Glutamatergic neuron (in vitro differentiated cells): ENCODE data around the gene PLA2G4B. TPM values are rescaled to one million over a fixed set of nuclear protein-coding genes. Genes with fewer than 3 reads are reported as not detected.
A peak's percentile ranks its signal among the peaks of the same experiment; 100 is the strongest.

Experiments
- DNase-seq: peaks from one replicate; pipeline ENCODE4 v3.0.0; 2022
- H3K27ac Mint-ChIP-seq: one replicate; pipeline ENCODE4 v1.8.0; 2020; ENCODE audit warnings: mild to moderate bottlenecking, mixed read lengths, inconsistent platforms; ENCODE audit not compliant: unreplicated experiment
- H3K27me3 Mint-ChIP-seq: one replicate; pipeline ENCODE4 v1.8.0; 2020; ENCODE audit warnings: mild to moderate bottlenecking, moderate library complexity, mixed read lengths, inconsistent platforms; ENCODE audit not compliant: unreplicated experiment
- H3K36me3 Mint-ChIP-seq: one replicate; pipeline ENCODE4 v1.8.0; 2020; ENCODE audit warnings: mild to moderate bottlenecking, mixed read lengths, inconsistent platforms; ENCODE audit not compliant: unreplicated experiment
- H3K4me1 Mint-ChIP-seq: one replicate; pipeline ENCODE4 v1.8.0; 2020; ENCODE audit warnings: mild to moderate bottlenecking, low read depth, mixed read lengths, inconsistent platforms; ENCODE audit not compliant: unreplicated experiment
- H3K4me3 Mint-ChIP-seq: one replicate; pipeline ENCODE4 v1.8.0; 2020; ENCODE audit warnings: mild to moderate bottlenecking, mixed read lengths, inconsistent platforms; ENCODE audit not compliant: unreplicated experiment
- H3K9me3 Mint-ChIP-seq: one replicate; pipeline ENCODE4 v1.8.0; 2020; ENCODE audit warnings: mild to moderate bottlenecking, moderate library complexity, mixed read lengths, inconsistent platforms; ENCODE audit not compliant: unreplicated experiment
- CTCF ChIP-seq: fragments of 200-600 bp; sonication (generic); IDR thresholded peaks from one replicate; pipeline ENCODE4 v1.5.0; 2021; ENCODE audit not compliant: partially characterized antibody, unreplicated experiment
- long read RNA-seq: library from polyadenylated mRNA; unstranded; transcript quantifications from one replicate; pipeline ENCODE4 v2.0.0, GENCODE V29; 2020; ENCODE audit not compliant: unreplicated experiment
- total RNA-seq: library from RNA; stranded (reverse); fragmentation: NEBNext Ultra II Directional; extraction: Animal tissue kit (Norgen Biotek cat#: 25700); gene quantifications from one replicate; pipeline ENCODE4 v1.2.1, GENCODE V29; 2021; ENCODE audit not compliant: unreplicated experiment

PLA2G4B gene
- 17.9 TPM for total RNA-seq
- long read RNA-seq, result 0 reads

- Mint-ChIP-seq H3K27ac (no peak within 1 kb of the TSS), H3K4me3 (no peak within 1 kb of the TSS), H3K36me3 (peaks cover 4% of the 10 kb centered on the region), H3K27me3 (peaks cover 9% of the 10 kb centered on the region), H3K4me1 (no peaks in the 10 kb centered on the region), H3K9me3 (peaks cover 3% of the 10 kb centered on the region)
- no peak for TF ChIP-seq CTCF
- DNase-seq, result no peak
Measured at GRCh38 chr15:41838400-41838897, at the start of gene PLA2G4B. Gene PLA2G4B (plus strand): TSS chr15:41838847. CDS start chr15:41838914, 67 bp downstream.

GRCh38 chr15:41789236-41789635, 49.4 kb upstream of the PLA2G4B start:
- Mint-ChIP-seq H3K27ac (no peak overlapping the region), H3K9me3 (peaks cover 2% of the 10 kb centered on the region), H3K27me3 (no peaks in the 10 kb centered on the region), H3K36me3 (no peaks in the 10 kb centered on the region), H3K4me3 (peak overlapping the region; percentile 13), H3K4me1 (peaks cover 33% of the 10 kb centered on the region)
- no peak for DNase-seq
- no peak for TF ChIP-seq CTCF

GRCh38 chr15:41789662-41790061, 49.0 kb upstream of the PLA2G4B start:
- no peak for TF ChIP-seq CTCF
- no peak overlapping the region for H3K4me3 Mint-ChIP-seq
- H3K4me1 Mint-ChIP-seq, result peaks cover 33% of the 10 kb centered on the region
- DNase-seq, result no peak
- H3K27me3 Mint-ChIP-seq, result no peaks in the 10 kb centered on the region
- H3K36me3 Mint-ChIP-seq, result no peaks in the 10 kb centered on the region
- H3K9me3 Mint-ChIP-seq, result peaks cover 2% of the 10 kb centered on the region
- H3K27ac Mint-ChIP-seq, result no peak overlapping the region

GRCh38 chr15:41790169-41790568, 48.5 kb upstream of the PLA2G4B start:
- Mint-ChIP-seq H3K36me3 (no peaks in the 10 kb centered on the region), H3K4me1 (peaks cover 33% of the 10 kb centered on the region), H3K4me3 (peak overlapping the region; percentile 18), H3K27me3 (peaks cover under 1% of the 10 kb centered on the region), H3K27ac (no peak overlapping the region), H3K9me3 (peaks cover 2% of the 10 kb centered on the region)
- TF ChIP-seq CTCF, result no peak
- no peak for DNase-seq

- H3K27me3 Mint-ChIP-seq, result peaks cover 2% of the 10 kb centered on the region
- H3K36me3 Mint-ChIP-seq, result no peaks in the 10 kb centered on the region
- H3K4me1 Mint-ChIP-seq, result peaks cover 33% of the 10 kb centered on the region
- peaks cover 2% of the 10 kb centered on the region for H3K9me3 Mint-ChIP-seq
- no peak for TF ChIP-seq CTCF
- no peak for DNase-seq
- H3K27ac Mint-ChIP-seq, result no peak overlapping the region
- H3K4me3 Mint-ChIP-seq, result no peak overlapping the region
Measured at GRCh38 chr15:41790756-41791546, 47.7 kb upstream of the PLA2G4B start.
